B cell (primary cell): ENCODE measurements around the gene ADAMTS2.

Experiments used
- CTCF ChIP-seq: fragments of 200-600 bp; IDR thresholded peaks from one replicate; pipeline ENCODE4 v1.8.0; 2022; ENCODE audit warnings: antibody characterized with exemption, mild to moderate bottlenecking
- EZH2 ChIP-seq: IDR thresholded peaks from 2 replicates; pipeline ENCODE4 v1.6.1; 2012; ENCODE audit warnings: borderline replicate concordance, low read depth, mild to moderate bottlenecking, moderate library complexity, low read length; ENCODE audit not compliant: insufficient read depth, poor library complexity, severe bottlenecking

- no peak for TF ChIP-seq CTCF
- TF ChIP-seq EZH2: no peak
Measured at GRCh38 chr5:179245031-179245430, 100.2 kb downstream of the ADAMTS2 start.
